Measurements from ENCODE around the gene RNASE2.
A peak's percentile ranks its signal among the peaks of the same experiment; 100 is the strongest.

RNASE2 gene

DNA sequence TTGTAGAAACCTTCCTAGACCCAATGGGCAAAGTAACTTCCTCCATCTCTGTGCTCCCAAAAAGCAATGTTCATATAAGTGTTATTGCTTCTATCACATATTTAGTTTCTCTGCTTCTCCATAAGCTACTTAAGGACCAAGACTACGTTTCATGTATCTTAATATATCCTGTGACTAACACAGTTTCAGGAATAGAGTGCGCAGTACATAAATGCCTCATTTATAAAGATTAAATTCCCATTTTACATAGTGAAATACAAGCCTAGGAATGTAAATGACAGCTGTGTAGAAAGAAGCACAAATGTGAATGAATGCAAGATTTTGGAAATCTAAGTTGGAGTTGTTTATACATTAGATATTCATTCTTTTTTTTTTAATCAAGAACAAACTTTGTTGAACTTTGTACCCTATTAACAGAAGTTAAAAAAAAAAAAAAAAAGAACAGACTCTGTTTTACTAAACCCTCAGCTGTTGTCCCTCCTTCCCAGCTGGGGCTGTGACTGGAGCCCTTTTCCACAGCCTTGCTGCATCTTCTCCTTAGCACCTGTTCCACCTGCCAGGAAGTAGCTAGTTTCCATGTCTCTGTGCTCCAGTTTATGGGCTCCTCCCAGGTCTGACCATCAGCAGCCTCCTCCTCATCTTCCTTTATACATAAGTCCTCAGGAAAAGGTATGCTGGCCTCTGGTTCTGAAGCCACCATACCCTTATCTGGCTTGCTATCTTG lies 27.5 kb downstream of the RNASE2 start:
- TF ChIP-seq TAF1 (IDR thresholded peaks at IDR 0.05; ENCODE audit: borderline replicate concordance, insufficient read depth, low read length) (no peak), POLR2AphosphoS5 (IDR thresholded peaks at IDR 0.05; ENCODE audit: low read depth, low read length) (no peak), FOXP2 (optimal IDR thresholded peaks at IDR 0.05; ENCODE audit: borderline replicate concordance, extremely low read depth, extremely low read length, insufficient read depth) (no peak), SIN3A (IDR thresholded peaks at IDR 0.05; ENCODE audit: borderline replicate concordance, insufficient read depth, low read length) (no peak), REST (IDR thresholded peaks at IDR 0.05; ENCODE audit: insufficient read depth in 1 of 2, low read depth in 2 of 2, low read length in 2 of 2) (no peak)

- TF ChIP-seq TAF1 (IDR thresholded peaks at IDR 0.05; ENCODE audit: borderline replicate concordance, insufficient read depth, low read length) = no peak
- no peak for TF ChIP-seq FOXP2 (optimal IDR thresholded peaks at IDR 0.05; ENCODE audit: borderline replicate concordance, extremely low read depth, extremely low read length, insufficient read depth)
- no peak for TF ChIP-seq REST (IDR thresholded peaks at IDR 0.05; ENCODE audit: insufficient read depth in 1 of 2, low read depth in 2 of 2, low read length in 2 of 2)
- no peak for TF ChIP-seq SIN3A (IDR thresholded peaks at IDR 0.05; ENCODE audit: borderline replicate concordance, insufficient read depth, low read length)
- no peak for TF ChIP-seq POLR2AphosphoS5 (IDR thresholded peaks at IDR 0.05; ENCODE audit: low read depth, low read length)
These were observed 31.5 kb downstream of the RNASE2 start for GRCh38 chr14:20986811-20987210.

DNA sequence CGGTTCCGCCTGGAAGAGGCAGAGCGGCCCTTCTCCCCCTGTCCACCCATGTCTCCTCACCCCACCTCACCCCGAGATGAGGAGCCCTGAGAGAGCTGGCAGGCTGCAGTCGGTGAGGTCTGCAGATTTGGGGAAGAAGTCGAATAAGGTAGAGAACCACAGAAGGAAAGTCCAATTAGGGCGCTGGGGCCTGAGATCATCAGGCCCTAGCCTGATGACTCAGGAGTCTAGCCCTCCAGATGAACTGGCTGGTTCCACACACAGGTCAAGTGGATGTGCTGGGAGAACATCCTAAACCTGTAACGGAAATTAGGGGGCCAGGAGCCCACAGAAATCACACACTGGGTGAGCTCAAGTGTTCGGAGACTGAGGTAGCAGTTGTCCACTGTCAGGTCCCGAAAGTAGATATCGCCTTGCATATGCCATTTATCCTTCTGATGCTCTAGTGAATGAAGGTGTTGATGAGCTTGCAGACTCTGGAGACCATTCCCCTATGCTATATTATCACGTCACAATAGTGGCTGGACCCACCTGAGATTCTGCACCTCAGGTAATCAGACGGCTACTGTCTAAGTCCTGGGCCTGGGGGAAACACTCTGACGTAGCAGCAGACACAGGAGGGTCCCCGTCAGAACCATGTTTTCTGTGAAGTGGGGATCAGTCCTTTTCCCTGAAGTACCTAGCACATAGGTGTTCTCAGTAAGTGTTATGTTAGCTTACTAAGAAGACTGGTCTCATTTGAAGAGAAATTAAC lies 33.6 kb downstream of the RNASE2 start:
- TF ChIP-seq POLR2AphosphoS5 (IDR thresholded peaks at IDR 0.05; ENCODE audit: low read depth, low read length) (no peak), FOXP2 (optimal IDR thresholded peaks at IDR 0.05; ENCODE audit: borderline replicate concordance, extremely low read depth, extremely low read length, insufficient read depth) (no peak)

DNA sequence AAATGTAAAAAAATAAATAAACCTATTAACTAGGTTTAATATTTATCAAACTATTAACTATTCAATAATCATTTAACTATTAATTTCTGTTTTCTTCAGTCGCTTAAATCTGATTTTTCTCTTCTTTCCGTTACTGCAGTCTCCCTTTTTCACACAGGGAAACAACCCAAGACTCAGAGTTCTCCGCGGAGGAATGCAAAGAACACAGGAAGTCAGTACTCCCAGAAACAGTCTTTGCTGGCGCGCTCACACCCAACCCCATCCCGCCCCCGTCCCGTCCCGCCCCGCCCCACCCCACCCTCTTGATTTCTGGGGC lies 34.1 kb downstream of the RNASE2 start:
- TF ChIP-seq TAF1 (IDR thresholded peaks at IDR 0.05; ENCODE audit: borderline replicate concordance, insufficient read depth, low read length) (no peak), FOXP2 (optimal IDR thresholded peaks at IDR 0.05; ENCODE audit: borderline replicate concordance, extremely low read depth, extremely low read length, insufficient read depth) (no peak), SIN3A (IDR thresholded peaks at IDR 0.05; ENCODE audit: borderline replicate concordance, insufficient read depth, low read length) (no peak), POLR2AphosphoS5 (IDR thresholded peaks at IDR 0.05; ENCODE audit: low read depth, low read length) (no peak), REST (IDR thresholded peaks at IDR 0.05; ENCODE audit: insufficient read depth in 1 of 2, low read depth in 2 of 2, low read length in 2 of 2) (no peak)

- peak; percentile 63 for TF ChIP-seq POLR2AphosphoS5 (IDR thresholded peaks at IDR 0.05; ENCODE audit: low read depth, low read length)
- TF ChIP-seq SIN3A (IDR thresholded peaks at IDR 0.05; ENCODE audit: borderline replicate concordance, insufficient read depth, low read length) = no peak
These were observed 34.7 kb downstream of the RNASE2 start, which contains the start of gene METTL17 for GRCh38 chr14:20989787-20990600. Gene METTL17, plus strand, starts transcription at chr14:20989980. Its CDS starts 23 bp downstream, at chr14:20990003.

All from PFSK-1 (cell line).